Astrocyte of the spinal cord (primary cell): ENCODE data around the gene POLR3H.
A peak's percentile ranks its signal among the peaks of the same experiment; 100 is the strongest.

Experiments used
- DNase-seq: peaks from one replicate; pipeline ENCODE4 v3.0.0; 2011; ENCODE audit warnings: low read depth, low spot score
- H3K4me3 ChIP-seq: 2 replicates; pipeline ENCODE4 v1.5.1; 2011; ENCODE audit warnings: low read depth, mild to moderate bottlenecking, low read length, moderate library complexity
- CTCF ChIP-seq: IDR thresholded peaks from 2 replicates; pipeline ENCODE4 v1.5.1; 2012; ENCODE audit warnings: low read depth, mild to moderate bottlenecking, low read length, inconsistent platforms
- in situ Hi-C: cut with HindIII; loops from 2 replicates; pipeline ENCODE4 v1.10.0; 2017; ENCODE audit warnings: low sequenced_read_pairs

Gene POLR3H

GRCh38 chr22:41523464-41524221 is 20.6 kb downstream of the POLR3H start:
- in situ Hi-C loops: no loop called here
- peak; percentile 43 for DNase-seq
- TF ChIP-seq CTCF: no peak
- no peak overlapping the region for H3K4me3 ChIP-seq

- no peak for DNase-seq
- no peak for TF ChIP-seq CTCF
- in situ Hi-C loops: no loop called here
- H3K4me3 ChIP-seq: no peak overlapping the region
Measured at GRCh38 chr22:41522813-41523212, 21.5 kb downstream of the POLR3H start.

GRCh38 chr22:41521126-41521525 is 23.1 kb downstream of the POLR3H start:
- no peak overlapping the region for H3K4me3 ChIP-seq
- TF ChIP-seq CTCF: no peak
- no peak for DNase-seq
- in situ Hi-C loops: no loop called here

GRCh38 chr22:41518048-41518347 is 26.3 kb downstream of the POLR3H start:
- no peak for TF ChIP-seq CTCF
- in situ Hi-C loops: no loop called here
- H3K4me3 ChIP-seq: no peak overlapping the region
- no peak for DNase-seq

- peak; percentile 88 for TF ChIP-seq CTCF
- in situ Hi-C loops: no loop called here
- DNase-seq: peak; percentile 43
- H3K4me3 ChIP-seq: no peak overlapping the region
Measured at GRCh38 chr22:41517172-41518047, 26.9 kb downstream of the POLR3H start.

GRCh38 chr22:41516462-41516861 is 27.8 kb downstream of the POLR3H start:
- no peak overlapping the region for H3K4me3 ChIP-seq
- TF ChIP-seq CTCF: no peak
- no peak for DNase-seq
- in situ Hi-C loops: no loop called here
